K562 (cell line): ENCODE results near the gene CREB3L2. TPM values are rescaled to one million over a fixed set of nuclear protein-coding genes. Genes with fewer than 3 reads are reported as not detected.
A peak's percentile ranks its signal among the peaks of the same experiment; 100 is the strongest.

ENCODE experiments used
- ASH1L ChIP-seq: fragments of 450-650 bp; IDR thresholded peaks from 2 replicates; pipeline ENCODE4 v1.6.1; 2018; ENCODE audit warnings: borderline replicate concordance, mild to moderate bottlenecking, low read depth; ENCODE audit not compliant: partially characterized antibody
- ATF2 ChIP-seq: sonication (generic); formaldehyde crosslinking; IDR thresholded peaks from 2 replicates; pipeline ENCODE4 v1.8.1; 2022; ENCODE audit warnings: missing genetic modification reagents
- ERF ChIP-seq: fragments of 450-650 bp; formaldehyde crosslinking; IDR thresholded peaks from 2 replicates; pipeline ENCODE4 v1.4.0; 2020; ENCODE audit warnings: mild to moderate bottlenecking, mixed read lengths
- GATA2 ChIP-seq: sonication (generic); formaldehyde crosslinking; IDR thresholded peaks from 2 replicates; pipeline ENCODE4 v1.4.0; 2020; ENCODE audit warnings: mild to moderate bottlenecking, missing genetic modification reagents
- HCFC1 ChIP-seq: IDR thresholded peaks from 2 replicates; pipeline ENCODE4 v1.6.1; 2012; ENCODE audit warnings: low read depth, low read length, improper control_type of control experiment
- HNRNPLL ChIP-seq: fragments of 200-400 bp; formaldehyde crosslinking; IDR thresholded peaks from 2 replicates; pipeline ENCODE4 v1.6.1; 2017; ENCODE audit warnings: low read length, low read depth, mild to moderate bottlenecking; ENCODE audit not compliant: poor library complexity, severe bottlenecking
- IRF2 ChIP-seq: sonication (generic); formaldehyde crosslinking; IDR thresholded peaks from 2 replicates; pipeline ENCODE4 v1.8.1; 2022; ENCODE audit warnings: mild to moderate bottlenecking, missing genetic modification reagents
- KLF6 ChIP-seq: fragments of 250-450 bp; sonication (Bioruptor Pico); IDR thresholded peaks from 2 replicates; pipeline ENCODE4 v1.4.0; 2020; ENCODE audit warnings: mild to moderate bottlenecking, moderate library complexity, borderline replicate concordance
- MITF ChIP-seq: IDR thresholded peaks from 2 replicates; pipeline ENCODE4 v1.6.1; 2014; ENCODE audit warnings: antibody characterized with exemption
- NCOA2 ChIP-seq, 2 experiments: fragments of 450-650 bp; IDR thresholded peaks; 2 replicates each; pipeline ENCODE4 v1.6.1; 2018; ENCODE audit warnings: mild to moderate bottlenecking in 2 of 2, moderate library complexity in 1 of 2; ENCODE audit not compliant: partially characterized antibody in 2 of 2
- PCBP2 ChIP-seq: fragments of 200-400 bp; formaldehyde crosslinking; IDR thresholded peaks from 2 replicates; pipeline ENCODE4 v1.6.1; 2018; ENCODE audit warnings: low read length, low read depth, mild to moderate bottlenecking, moderate library complexity; ENCODE audit not compliant: poor library complexity, severe bottlenecking
- PHB ChIP-seq: fragments of 250-450 bp; sonication (Bioruptor Pico); IDR thresholded peaks from 2 replicates; pipeline ENCODE4 v1.5.0; 2021
- PPARD ChIP-seq: fragments of 250-450 bp; sonication (Bioruptor Pico); IDR thresholded peaks from 2 replicates; pipeline ENCODE4 v1.8.0; 2022; ENCODE audit warnings: inconsistent platforms, mild to moderate bottlenecking, moderate library complexity
- RNF2 ChIP-seq: sonication (generic); IDR thresholded peaks from 2 replicates; pipeline ENCODE4 v1.6.1; 2016
- SFPQ ChIP-seq: fragments of 200-400 bp; formaldehyde crosslinking; IDR thresholded peaks from 2 replicates; pipeline ENCODE4 v1.6.1; 2017; ENCODE audit warnings: mild to moderate bottlenecking, low read depth, low read length, moderate library complexity
- THRA ChIP-seq: fragments of 450-650 bp; IDR thresholded peaks from 2 replicates; pipeline ENCODE4 v1.6.1; 2017; ENCODE audit warnings: mild to moderate bottlenecking, moderate library complexity
- THRAP3 ChIP-seq: fragments of 450-650 bp; IDR thresholded peaks from 2 replicates; pipeline ENCODE4 v1.6.1; 2016; ENCODE audit warnings: mild to moderate bottlenecking, inconsistent platforms, borderline replicate concordance
- TSC22D4 ChIP-seq: fragments of 450-650 bp; IDR thresholded peaks from 2 replicates; pipeline ENCODE4 v1.6.1; 2016; ENCODE audit warnings: missing genetic modification characterization, missing biosample characterization, control low read depth
- ZNF444 ChIP-seq: fragments of 250-450 bp; sonication (Bioruptor Pico); IDR thresholded peaks from 2 replicates; pipeline ENCODE4 v1.4.0; 2020; ENCODE audit warnings: mild to moderate bottlenecking, moderate library complexity
- ZNF57 ChIP-seq: fragments of 450-650 bp; formaldehyde crosslinking; IDR thresholded peaks from 2 replicates; pipeline ENCODE4 v1.4.0; 2020; ENCODE audit warnings: mild to moderate bottlenecking, moderate library complexity
- ZNF586 ChIP-seq: fragments of 450-650 bp; formaldehyde crosslinking; conservative IDR thresholded peaks from 2 replicates; pipeline ENCODE4 v1.4.0; 2020; ENCODE audit warnings: mild to moderate bottlenecking, moderate library complexity
- ZNF76 ChIP-seq: fragments of 250-450 bp; sonication (Bioruptor Pico); IDR thresholded peaks from 2 replicates; pipeline ENCODE4 v1.4.0; 2020; ENCODE audit warnings: mild to moderate bottlenecking, moderate library complexity, borderline replicate concordance
- ZNF764 ChIP-seq: fragments of 250-450 bp; sonication (Bioruptor Pico); IDR thresholded peaks from 2 replicates; pipeline ENCODE4 v1.4.0; 2020; ENCODE audit warnings: low read depth, mild to moderate bottlenecking, moderate library complexity
- polyA plus RNA-seq, 8 experiments: library from polyadenylated mRNA; depleted of rRNA in 4 of 8; stranded (reverse) in 5 of 8; unstranded in 3 of 8; fragments of >200 nt; fragmentation: Nextera tagmentation in 2 of 8; fragmentation: Illumina TruSeq in 1 of 8; extraction: Ambion mirVana in 2 of 8; extraction: Trizol in 1 of 8; gene quantifications; 2 replicates each; pipeline versions ENCODE4 v1.2.1 to v1.2.3, GENCODE V29; 2011 to 2014; ENCODE audit warnings: inconsistent platforms in 1 of 8, missing spikeins in 1 of 8
- total RNA-seq, 7 experiments: library from RNA; depleted of rRNA in 6 of 7; stranded (reverse); fragments of >200 nt in 6 of 7; fragmentation: Illumina TruSeq in 2 of 7; extraction: Trizol in 2 of 7; gene quantifications; 2 replicates each; pipeline versions ENCODE4 v1.2.1 to v1.2.3, GENCODE V29; 2011 to 2021; ENCODE audit warnings: low replicate concordance in 1 of 7

The CREB3L2 gene
- total and polyA plus RNA-seq, 9 of the 15 experiments (the other 6 are each of a cell fraction or from before 2014, with no cell fraction given) = 7.1 to 45.6 (median 15.8) TPM

GRCh38 chr7:137962875-137963507 lies 38.9 kb downstream of the CREB3L2 start (continued):
- no peak for TF ChIP-seq ZNF586 (CRISPR knock-in tag)
- no peak for TF ChIP-seq IRF2 (CRISPR knock-in tag)
- no peak for TF ChIP-seq PCBP2
- no peak for TF ChIP-seq ZNF76 (CRISPR knock-in tag)
- TF ChIP-seq SFPQ = no peak
- TF ChIP-seq TSC22D4 (tag) = no peak
- TF ChIP-seq ZNF764 (CRISPR knock-in tag) = no peak; the same call in 1 of the 2 replicates
- no peak for TF ChIP-seq ATF2 (CRISPR knock-in tag)
- TF ChIP-seq ZNF444 (CRISPR knock-in tag) = no peak
- TF ChIP-seq THRAP3 = no peak
- peak in 1 of 2 experiments; percentile 34 for TF ChIP-seq NCOA2 (IDR thresholded peaks at IDR 0.05; ENCODE audit: partially characterized antibody in 2 of 2)
- TF ChIP-seq THRA = no peak
- no peak; the same call in 1 of the 2 replicates for TF ChIP-seq KLF6 (CRISPR knock-in tag)
- no peak for TF ChIP-seq ZNF57
- peak; percentile 95 for TF ChIP-seq RNF2
- 0 out of 2 replicates have a peak, but pooled peaks have one; percentile 13 for TF ChIP-seq HCFC1
- no peak for TF ChIP-seq PPARD (CRISPR knock-in tag)
- TF ChIP-seq PHB (CRISPR knock-in tag) = no peak
- TF ChIP-seq HNRNPLL = peak; percentile 40
- peak; percentile 60; the same call in 1 of the 2 replicates for TF ChIP-seq MITF
- peak; percentile 99 for TF ChIP-seq GATA2 (CRISPR knock-in tag)
- no peak for TF ChIP-seq ASH1L
- peak; percentile 59; the same call in 1 of the 2 replicates for TF ChIP-seq ERF (CRISPR knock-in tag)
